WTC11 (cell line): ENCODE measurements around the gene PAQR4. TPM values are rescaled to one million over a fixed set of nuclear protein-coding genes. Genes with fewer than 3 reads are reported as not detected.
A peak's percentile ranks its signal among the peaks of the same experiment; 100 is the strongest.

Source experiments
- ATAC-seq: fragments of 200-7000 bp; cut with Tn5 transposase; 2 replicates; pipeline ENCODE4 v1.10.0; 2021; ENCODE audit warnings: mild to moderate bottlenecking, moderate library complexity
- CTCF ChIA-PET: fragments of 300-600 bp; sonication (Branson Sonifier 250); formaldehyde crosslinking; loops from one replicate; lab custom pipeline; 2021; ENCODE audit warnings: antibody characterized with exemption; lab: Charles Lee
- POLR2A ChIA-PET: fragments of 350-600 bp; sonication (Branson Sonifier 250); formaldehyde crosslinking; loops from one replicate; lab custom pipeline; 2021; ENCODE audit warnings: antibody characterized with exemption; lab: Charles Lee
- DNase-seq: peaks from one replicate; pipeline ENCODE4 v3.0.0; 2021; ENCODE audit warnings: low spot score
- H3K27ac Mint-ChIP-seq: 2 replicates; pipeline ENCODE4 v1.8.0; 2021; ENCODE audit warnings: mixed read lengths
- H3K27me3 Mint-ChIP-seq: 2 replicates; pipeline ENCODE4 v1.8.0; 2021; ENCODE audit warnings: low read depth, mild to moderate bottlenecking, moderate library complexity, mixed read lengths
- H3K36me3 Mint-ChIP-seq: 2 replicates; pipeline ENCODE4 v1.8.0; 2021; ENCODE audit warnings: mixed read lengths
- H3K4me1 Mint-ChIP-seq: 2 replicates; pipeline ENCODE4 v1.8.0; 2022; ENCODE audit warnings: mixed read lengths
- H3K4me3 Mint-ChIP-seq: 2 replicates; pipeline ENCODE4 v1.8.0; 2021; ENCODE audit warnings: mild to moderate bottlenecking, moderate library complexity, mixed read lengths
- H3K9me3 Mint-ChIP-seq: 2 replicates; pipeline ENCODE4 v1.8.0; 2021; ENCODE audit warnings: mixed read lengths
- ATF1 ChIP-seq: sonication (generic); formaldehyde crosslinking; IDR thresholded peaks from 2 replicates; pipeline ENCODE4 v1.8.1; 2023; ENCODE audit warnings: mild to moderate bottlenecking, moderate library complexity, missing genetic modification reagents
- CTCF ChIP-seq: fragments of 200-600 bp; IDR thresholded peaks from 2 replicates; pipeline ENCODE4 v1.8.0; 2022; ENCODE audit warnings: antibody characterized with exemption
- E2F4 ChIP-seq: sonication (generic); formaldehyde crosslinking; IDR thresholded peaks from 2 replicates; pipeline ENCODE4 v1.8.1; 2022; ENCODE audit warnings: low read depth, mild to moderate bottlenecking, moderate library complexity, missing genetic modification reagents, borderline replicate concordance
- ETV6 ChIP-seq: sonication (generic); formaldehyde crosslinking; IDR thresholded peaks from 2 replicates; pipeline ENCODE4 v1.8.1; 2022; ENCODE audit warnings: mild to moderate bottlenecking, missing genetic modification reagents
- FOXK1 ChIP-seq: sonication (generic); formaldehyde crosslinking; IDR thresholded peaks from 2 replicates; pipeline ENCODE4 v1.8.0; 2022; ENCODE audit warnings: mild to moderate bottlenecking, moderate library complexity, missing genetic modification reagents
- FOXP1 ChIP-seq: sonication (generic); formaldehyde crosslinking; IDR thresholded peaks from 2 replicates; pipeline ENCODE4 v1.8.0; 2022; ENCODE audit warnings: missing genetic modification reagents, mild to moderate bottlenecking, moderate library complexity, borderline replicate concordance
- FOXP4 ChIP-seq: sonication (generic); formaldehyde crosslinking; IDR thresholded peaks from 2 replicates; pipeline ENCODE4 v1.8.0; 2022; ENCODE audit warnings: mild to moderate bottlenecking, missing genetic modification reagents
- HMGXB4 ChIP-seq: sonication (generic); formaldehyde crosslinking; IDR thresholded peaks from 2 replicates; pipeline ENCODE4 v1.8.1; 2023; ENCODE audit warnings: mild to moderate bottlenecking, moderate library complexity, missing genetic modification reagents
- MAX ChIP-seq: sonication (generic); formaldehyde crosslinking; IDR thresholded peaks from 2 replicates; pipeline ENCODE4 v1.8.0; 2022; ENCODE audit warnings: mild to moderate bottlenecking, missing genetic modification reagents
- MYBL2 ChIP-seq: sonication (generic); formaldehyde crosslinking; IDR thresholded peaks from 2 replicates; pipeline ENCODE4 v1.8.1; 2023; ENCODE audit warnings: mild to moderate bottlenecking, moderate library complexity, missing genetic modification reagents
- SOX15 ChIP-seq: fragments of 250-450 bp; sonication (Bioruptor Pico); IDR thresholded peaks from 2 replicates; pipeline ENCODE4 v1.9.0; 2021; ENCODE audit warnings: mild to moderate bottlenecking
- SP1 ChIP-seq: sonication (generic); formaldehyde crosslinking; conservative IDR thresholded peaks from 2 replicates; pipeline ENCODE4 v1.8.1; 2022; ENCODE audit warnings: missing genetic modification reagents
- TCF7 ChIP-seq: sonication (generic); formaldehyde crosslinking; IDR thresholded peaks from 2 replicates; pipeline ENCODE4 v1.8.0; 2022; ENCODE audit warnings: mild to moderate bottlenecking, low read depth, missing genetic modification reagents, moderate library complexity
- USF2 ChIP-seq: sonication (generic); formaldehyde crosslinking; IDR thresholded peaks from 2 replicates; pipeline ENCODE4 v1.8.1; 2023; ENCODE audit warnings: mild to moderate bottlenecking, missing genetic modification reagents, moderate library complexity
- ZMAT4 ChIP-seq: fragments of 250-450 bp; sonication (Bioruptor Pico); IDR thresholded peaks from 2 replicates; pipeline ENCODE4 v1.9.0; 2021; ENCODE audit warnings: mild to moderate bottlenecking
- ZNF317 ChIP-seq: sonication (generic); formaldehyde crosslinking; IDR thresholded peaks from 2 replicates; pipeline ENCODE4 v1.8.1; 2023; ENCODE audit warnings: low read depth, mild to moderate bottlenecking, moderate library complexity, missing genetic modification reagents, borderline replicate concordance
- ZNF396 ChIP-seq: fragments of 250-450 bp; sonication (Bioruptor Pico); IDR thresholded peaks from 2 replicates; pipeline ENCODE4 v1.8.0; 2021; ENCODE audit warnings: mild to moderate bottlenecking, moderate library complexity, borderline replicate concordance
- ZNF512 ChIP-seq: sonication (generic); formaldehyde crosslinking; IDR thresholded peaks from 2 replicates; pipeline ENCODE4 v1.8.1; 2022; ENCODE audit warnings: missing genetic modification reagents, borderline replicate concordance
- total RNA-seq: library from RNA; stranded (reverse); gene quantifications from 3 replicates; pipeline ENCODE4 v1.2.3, GENCODE V29; 2021

PAQR4 gene
- total RNA-seq, 1 experiment from 2014 or later = 32.4 TPM

- peak overlapping the region; percentile 91 for H3K27ac Mint-ChIP-seq
Observed at GRCh38 chr16:2981899-2982250, 12.7 kb downstream of the PAQR4 start.

GRCh38 chr16:2982402-2982801 lies 13.3 kb downstream of the PAQR4 start:
- ChIA-PET POLR2A (interaction anchor here (1.0 to 2.8 kb wide), 2 partner anchors 13 to 25 kb away, joined by 3 to 11 read pairs; partner anchors contain the start of gene PAQR4), CTCF (interaction anchor here (0.6 to 3.9 kb wide), 16 partner anchors 9 to 107 kb away, joined by 3 to 43 read pairs (median 4); partner anchors contain the start of genes KREMEN2 and TNFRSF12A)
- TF ChIP-seq ZMAT4 (CRISPR knock-in tag) (no peak), ZNF512 (CRISPR knock-in tag) (0 out of 2 replicates have a peak, but pooled peaks have one; percentile 73)

More at GRCh38 chr16:2981899-2982250, 12.7 kb downstream of the PAQR4 start:
- TF ChIP-seq FOXP1 (CRISPR knock-in tag) (peak; percentile 49; the same call in 1 of the 2 replicates), USF2 (no peak), FOXK1 (CRISPR knock-in tag) (0 out of 2 replicates have a peak, but pooled peaks have one; percentile 17), FOXP4 (no peak), TCF7 (CRISPR knock-in tag) (no peak), SP1 (peak; percentile 42; the same call in 1 of the 2 replicates)
- peaks cover 24% of the 10 kb centered on the region for H3K4me1 Mint-ChIP-seq
- CTCF ChIA-PET = interaction anchor here (0.5 to 3.9 kb wide), 15 partner anchors 10 to 618 kb away, joined by 3 to 46 read pairs (median 11); partner anchors contain the start of genes KREMEN2 and TNFRSF12A
- no peaks in the 10 kb centered on the region for H3K36me3 Mint-ChIP-seq
- no peaks in the 10 kb centered on the region for H3K9me3 Mint-ChIP-seq
- ATAC-seq (peak; percentile 2), DNase-seq (no peak)
- H3K4me3 Mint-ChIP-seq = peak overlapping the region; percentile 79
- H3K27me3 Mint-ChIP-seq = peaks cover 6% of the 10 kb centered on the region; the same call in 1 of the 2 replicates
- POLR2A ChIA-PET = interaction anchor here (1.1 to 2.8 kb wide), 6 partner anchors 9 to 45 kb away, joined by 3 to 11 read pairs (median 8); partner anchors contain the start of gene PAQR4

GRCh38 chr16:2983706-2984136 lies 14.6 kb downstream of the PAQR4 start:
- no peaks in the 10 kb centered on the region for H3K36me3 Mint-ChIP-seq

More at GRCh38 chr16:2982402-2982801, 13.3 kb downstream of the PAQR4 start:
- Mint-ChIP-seq H3K4me3 (peak overlapping the region; percentile 79), H3K36me3 (no peaks in the 10 kb centered on the region), H3K4me1 (peaks cover 24% of the 10 kb centered on the region), H3K27me3 (peaks cover 6% of the 10 kb centered on the region; the same call in 1 of the 2 replicates), H3K27ac (peak overlapping the region; percentile 75), H3K9me3 (no peaks in the 10 kb centered on the region)
- ATAC-seq = no peak
- no peak for DNase-seq

More at GRCh38 chr16:2983706-2984136, 14.6 kb downstream of the PAQR4 start:
- Mint-ChIP-seq H3K27ac (0 out of 2 replicates have a peak overlapping the region, but pooled peaks have one; percentile 53), H3K4me1 (peaks cover 26% of the 10 kb centered on the region), H3K9me3 (no peaks in the 10 kb centered on the region), H3K4me3 (peak overlapping the region; percentile 45), H3K27me3 (peaks cover 6% of the 10 kb centered on the region; the same call in 1 of the 2 replicates)
- ChIA-PET CTCF (interaction anchor here (0.9 to 3.9 kb wide), 11 partner anchors 12 to 132 kb away, joined by 3 to 43 read pairs (median 5); partner anchors contain the start of gene KREMEN2), POLR2A (interaction anchor here (1.0 to 1.5 kb wide), 2 partner anchors 9 to 24 kb away, joined by 3 to 4 read pairs; no protein-coding TSS in a partner anchor)
- TF ChIP-seq SOX15 = no peak
- TF ChIP-seq CTCF = peak; percentile 85
- peak; percentile 42; the same call in 1 of the 2 replicates for TF ChIP-seq SP1
- no peak for TF ChIP-seq ZNF317
- peak; percentile 57; the same call in 1 of the 2 replicates for TF ChIP-seq HMGXB4
- no peak for TF ChIP-seq E2F4 (CRISPR knock-in tag)
- TF ChIP-seq ATF1 (CRISPR knock-in tag) = no peak
- TF ChIP-seq ETV6 (CRISPR knock-in tag) = peak; percentile 60; the same call in 1 of the 2 replicates
- peak; percentile 40; the same call in 1 of the 2 replicates for TF ChIP-seq MAX (CRISPR knock-in tag)
- no peak for TF ChIP-seq MYBL2 (CRISPR knock-in tag)
- TF ChIP-seq ZNF396 (CRISPR knock-in tag) = no peak
- TF ChIP-seq FOXK1 (CRISPR knock-in tag) = 0 out of 2 replicates have a peak, but pooled peaks have one; percentile 17
- DNase-seq (peak; percentile 92), ATAC-seq (peak; percentile 31)
